Sigmoid colon (tissue), 7 donors: ENCODE results near the gene RAPSN. TPM values are rescaled to one million over a fixed set of nuclear protein-coding genes. Genes with fewer than 3 reads are reported as not detected.

Experiments
- DNase-seq: peaks from one replicate; pipeline ENCODE4 v3.0.0-alpha.2; 2019
- H3K27ac ChIP-seq, 4 donors: fragments of 200-600 bp; sonication (generic); one replicate each; pipeline ENCODE4 v1.5.1; 2016 to 2019; ENCODE audit warnings: mild to moderate bottlenecking in 1 of 4
- H3K27me3 ChIP-seq, 3 donors: fragments of 200-600 bp; sonication (generic); one replicate each; pipeline ENCODE4 v1.5.1; 2019; ENCODE audit warnings: mild to moderate bottlenecking in 1 of 3
- H3K36me3 ChIP-seq, 4 donors: fragments of 200-600 bp; sonication (generic); one replicate each; pipeline ENCODE4 v1.5.1; 2016 to 2019
- H3K4me1 ChIP-seq, 4 donors: fragments of 200-600 bp; sonication (generic); one replicate each; pipeline ENCODE4 v1.5.1; 2017 to 2019
- H3K4me3 ChIP-seq, 4 donors: fragments of 200-600 bp; sonication (generic); one replicate each; pipeline ENCODE4 v1.5.1; 2017 to 2019; ENCODE audit warnings: mild to moderate bottlenecking in 2 of 4, moderate library complexity in 1 of 4
- H3K9me3 ChIP-seq, 4 donors: fragments of 200-600 bp in 3 of 4; sonication (generic) in 3 of 4; one replicate each; pipeline versions ENCODE4 v1.5.1 to v1.6.1; 2013 to 2019
- CTCF ChIP-seq, 4 experiments: fragments of 450-650 bp in 3 of 4; fragments of 200-600 bp in 1 of 4; IDR thresholded peaks; one replicate each; pipeline ENCODE4 v1.5.1; 2016 to 2019; ENCODE audit warnings: antibody characterized with exemption in 4 of 4, mild to moderate bottlenecking in 3 of 4, moderate library complexity in 2 of 4
- EP300 ChIP-seq, 4 donors: sonication (generic); formaldehyde crosslinking; IDR thresholded peaks; one replicate each; pipeline ENCODE4 v1.6.1; 2017; ENCODE audit warnings: antibody characterized with exemption in 4 of 4
- POLR2A ChIP-seq, 2 donors: fragments of 450-650 bp; IDR thresholded peaks; one replicate each; pipeline ENCODE4 v1.6.1; 2016; ENCODE audit warnings: antibody characterized with exemption in 2 of 2, mild to moderate bottlenecking in 2 of 2, moderate library complexity in 2 of 2
- POLR2AphosphoS5 ChIP-seq, 4 donors: sonication (generic); formaldehyde crosslinking; IDR thresholded peaks; one replicate each; pipeline ENCODE4 v1.6.1; 2017; ENCODE audit warnings: antibody characterized with exemption in 4 of 4
- WGBS, 2 donors: extraction: QIAGEN DNeasy Blood & Tissue Kit; methylation state at CpG; one replicate each; pipeline ENCODE4 v1.1.7; 2013; 5-methylcytosine and 5-hydroxymethylcytosine counted together
- intact Hi-C: fragments of 100-400 bp; cut with DNase I; formaldehyde crosslinking; loops from one replicate; pipeline ENCODE4 v1.15.1; 2023
- polyA plus RNA-seq, 3 donors: library from polyadenylated mRNA; stranded (reverse); fragments of 200-250 nt; gene quantifications; one replicate each; pipeline ENCODE4 v1.2.3, GENCODE V29; 2013
- total RNA-seq, 4 donors: library from RNA; depleted of rRNA; stranded (reverse); fragments of >200 nt; gene quantifications; one replicate each; pipeline ENCODE4 v1.1.0, GENCODE V29; 2016
- donor health status: healthy with polysubstance abuse.
- donor health status: Bipolar disorder and iron deficiency.
- donor health status: healthy.

Gene RAPSN
- total RNA-seq (under 1 TPM in 3 of 4 donors, not detected in 1; 0.27 to 0.55 (median 0.36) TPM), polyA plus RNA-seq (under 1 TPM in 1 of 3 donors, not detected in 2; 0.61 TPM)

GRCh38 chr11:47448566-47449427 is at the start of gene RAPSN:
Gene RAPSN (minus strand): TSS chr11:47449136. CDS start chr11:47448964, 172 bp downstream.
- no peaks in the 10 kb centered on the region for H3K9me3 ChIP-seq
- TF ChIP-seq EP300 (IDR thresholded peaks at IDR 0.05) (no peak), POLR2AphosphoS5 (IDR thresholded peaks at IDR 0.05) (no peak), CTCF (IDR thresholded peaks at IDR 0.05) (no peak), POLR2A (IDR thresholded peaks at IDR 0.05) (no peak)
- no peak for DNase-seq
- no peaks in the 10 kb centered on the region for H3K36me3 ChIP-seq
- no peak within 1 kb of the TSS for H3K27ac ChIP-seq
- H3K4me1 ChIP-seq, result no peaks in the 10 kb centered on the region
- no peak within 1 kb of the TSS for H3K4me3 ChIP-seq
- 89 to 90% methylated on average over 32 of the region's 32 CpGs for WGBS, 2 donors
- intact Hi-C loops, result no loop called here
- H3K27me3 ChIP-seq, result no peaks in the 10 kb centered on the region

- peaks cover 0 to 4% (median 0%) of the 10 kb centered on the region in 4 donors for H3K36me3 ChIP-seq
- no peaks in the 10 kb centered on the region for H3K27me3 ChIP-seq
- H3K9me3 ChIP-seq, result no peaks in the 10 kb centered on the region
- peaks cover 0 to 76% (median 72%) of the 10 kb centered on the region in 4 donors for H3K4me1 ChIP-seq
- TF ChIP-seq POLR2AphosphoS5 (IDR thresholded peaks at IDR 0.05) (no peak), POLR2A (IDR thresholded peaks at IDR 0.05) (no peak), EP300 (IDR thresholded peaks at IDR 0.05) (no peak), CTCF (IDR thresholded peaks at IDR 0.05) (no peak)
- DNase-seq, result no peak
- H3K4me3 ChIP-seq, result no peak overlapping the region
- no peak overlapping the region for H3K27ac ChIP-seq
- intact Hi-C loops, result no loop called here
- WGBS, 2 donors, result 80 to 92% methylated on average over 3 of the region's 3 CpGs
These were observed 49.2 kb upstream of the RAPSN start for GRCh38 chr11:47498149-47498548.

- Histone ChIP-seq H3K9me3 (no peaks in the 10 kb centered on the region), H3K27ac (no peak overlapping the region), H3K4me3 (no peak overlapping the region), H3K36me3 (peaks cover 0 to 4% (median 0%) of the 10 kb centered on the region in 4 donors), H3K27me3 (no peaks in the 10 kb centered on the region), H3K4me1 (peaks cover 0 to 70% (median 62%) of the 10 kb centered on the region in 4 donors)
- intact Hi-C loops, result no loop called here
- no peak for DNase-seq
- TF ChIP-seq POLR2A (IDR thresholded peaks at IDR 0.05) (no peak), EP300 (IDR thresholded peaks at IDR 0.05) (no peak), CTCF (IDR thresholded peaks at IDR 0.05) (no peak), POLR2AphosphoS5 (IDR thresholded peaks at IDR 0.05) (no peak)
These were observed 47.9 kb upstream of the RAPSN start for GRCh38 chr11:47496808-47497207.

GRCh38 chr11:47495856-47496217 is 46.9 kb upstream of the RAPSN start:
- 93 to 95% methylated on average over 1 of the region's 1 CpG for WGBS, 2 donors
- peaks cover 0 to 61% (median 52%) of the 10 kb centered on the region in 4 donors for H3K4me1 ChIP-seq
- no peak overlapping the region for H3K27ac ChIP-seq
- no peak for TF ChIP-seq POLR2A (IDR thresholded peaks at IDR 0.05)
- TF ChIP-seq POLR2AphosphoS5 (IDR thresholded peaks at IDR 0.05), result no peak
- intact Hi-C loops, result no loop called here
- peaks cover 0 to 4% (median 0%) of the 10 kb centered on the region in 4 donors for H3K36me3 ChIP-seq
- no peaks in the 10 kb centered on the region for H3K27me3 ChIP-seq
- no peak for DNase-seq
- no peaks in the 10 kb centered on the region for H3K9me3 ChIP-seq
- H3K4me3 ChIP-seq, result no peak overlapping the region

- DNase-seq, result no peak
- intact Hi-C loops, result no loop called here
- 83 to 89% methylated on average over 4 of the region's 4 CpGs for WGBS, 2 donors
- H3K27ac ChIP-seq, result no peak overlapping the region
- H3K27me3 ChIP-seq, result no peaks in the 10 kb centered on the region
- TF ChIP-seq CTCF (IDR thresholded peaks at IDR 0.05) (no peak), POLR2A (IDR thresholded peaks at IDR 0.05) (no peak), POLR2AphosphoS5 (IDR thresholded peaks at IDR 0.05) (no peak), EP300 (IDR thresholded peaks at IDR 0.05) (no peak)
- peaks cover 0 to 4% (median 0%) of the 10 kb centered on the region in 4 donors for H3K36me3 ChIP-seq
- no peak overlapping the region for H3K4me3 ChIP-seq
- peaks cover 0 to 59% (median 46%) of the 10 kb centered on the region in 4 donors for H3K4me1 ChIP-seq
- no peaks in the 10 kb centered on the region for H3K9me3 ChIP-seq
These were observed 46.3 kb upstream of the RAPSN start for GRCh38 chr11:47495011-47495855.
